ENCODE data around the gene GPR4. TPM values are rescaled to one million over a fixed set of nuclear protein-coding genes. Genes with fewer than 3 reads are reported as not detected.
A peak's percentile ranks its signal among the peaks of the same experiment; 100 is the strongest.
"Not testable (repeated sequence)": the region's sequence is repeated elsewhere in the genome, so short reads cannot be mapped to it uniquely, and the experiment has no call there.

The GPR4 gene
- total RNA-seq, 4 donors from 2014 or later: 3.6 to 9.4 (median 5.6) TPM

DNA sequence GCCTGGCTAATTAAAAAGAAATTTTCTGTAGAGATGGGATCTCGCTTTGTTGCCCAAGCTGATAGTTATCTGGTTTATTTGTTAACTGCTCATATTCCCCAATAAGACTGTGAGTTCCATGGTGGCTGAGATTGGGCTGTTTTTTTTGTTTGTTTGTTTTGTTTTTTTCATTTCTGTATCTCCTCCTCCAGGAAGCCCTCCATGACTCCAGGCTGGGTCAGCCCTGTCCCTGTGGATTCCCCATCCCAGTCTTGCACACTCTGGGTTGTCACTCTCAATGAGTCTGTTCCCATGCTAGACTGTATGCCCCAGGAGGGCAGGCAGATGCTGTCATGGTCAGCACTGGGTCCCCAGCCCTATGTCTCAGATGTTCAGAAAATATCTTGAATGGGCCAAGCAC, 34.3 kb upstream of the GPR4 start:
- TF ChIP-seq, protein P1, sequence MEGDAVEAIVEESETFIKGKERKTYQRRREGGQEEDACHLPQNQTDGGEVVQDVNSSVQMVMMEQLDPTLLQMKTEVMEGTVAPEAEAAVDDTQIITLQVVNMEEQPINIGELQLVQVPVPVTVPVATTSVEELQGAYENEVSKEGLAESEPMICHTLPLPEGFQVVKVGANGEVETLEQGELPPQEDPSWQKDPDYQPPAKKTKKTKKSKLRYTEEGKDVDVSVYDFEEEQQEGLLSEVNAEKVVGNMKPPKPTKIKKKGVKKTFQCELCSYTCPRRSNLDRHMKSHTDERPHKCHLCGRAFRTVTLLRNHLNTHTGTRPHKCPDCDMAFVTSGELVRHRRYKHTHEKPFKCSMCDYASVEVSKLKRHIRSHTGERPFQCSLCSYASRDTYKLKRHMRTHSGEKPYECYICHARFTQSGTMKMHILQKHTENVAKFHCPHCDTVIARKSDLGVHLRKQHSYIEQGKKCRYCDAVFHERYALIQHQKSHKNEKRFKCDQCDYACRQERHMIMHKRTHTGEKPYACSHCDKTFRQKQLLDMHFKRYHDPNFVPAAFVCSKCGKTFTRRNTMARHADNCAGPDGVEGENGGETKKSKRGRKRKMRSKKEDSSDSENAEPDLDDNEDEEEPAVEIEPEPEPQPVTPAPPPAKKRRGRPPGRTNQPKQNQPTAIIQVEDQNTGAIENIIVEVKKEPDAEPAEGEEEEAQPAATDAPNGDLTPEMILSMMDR (IDR thresholded peaks at IDR 0.05): no peak
- TF ChIP-seq POLR2A (IDR thresholded peaks at IDR 0.05): no peak
- Histone ChIP-seq H3K4me3 (replicated peaks in 1 of 3) (no peak overlapping the region), H3K4me1 (peaks cover 9 to 20% of the 10 kb centered on the region in 2 donors), H3K27ac (no peak overlapping the region), H3K9me3 (no peaks in the 10 kb centered on the region), H3K36me3 (no peaks in the 10 kb centered on the region), H3K27me3 (no peaks in the 10 kb centered on the region)
- DNase-seq: no peak
- WGBS, 2 donors: 100% methylated on average over 1 of the region's 1 CpG
- intact Hi-C loops (cut with DNase I): no loop called here

DNA sequence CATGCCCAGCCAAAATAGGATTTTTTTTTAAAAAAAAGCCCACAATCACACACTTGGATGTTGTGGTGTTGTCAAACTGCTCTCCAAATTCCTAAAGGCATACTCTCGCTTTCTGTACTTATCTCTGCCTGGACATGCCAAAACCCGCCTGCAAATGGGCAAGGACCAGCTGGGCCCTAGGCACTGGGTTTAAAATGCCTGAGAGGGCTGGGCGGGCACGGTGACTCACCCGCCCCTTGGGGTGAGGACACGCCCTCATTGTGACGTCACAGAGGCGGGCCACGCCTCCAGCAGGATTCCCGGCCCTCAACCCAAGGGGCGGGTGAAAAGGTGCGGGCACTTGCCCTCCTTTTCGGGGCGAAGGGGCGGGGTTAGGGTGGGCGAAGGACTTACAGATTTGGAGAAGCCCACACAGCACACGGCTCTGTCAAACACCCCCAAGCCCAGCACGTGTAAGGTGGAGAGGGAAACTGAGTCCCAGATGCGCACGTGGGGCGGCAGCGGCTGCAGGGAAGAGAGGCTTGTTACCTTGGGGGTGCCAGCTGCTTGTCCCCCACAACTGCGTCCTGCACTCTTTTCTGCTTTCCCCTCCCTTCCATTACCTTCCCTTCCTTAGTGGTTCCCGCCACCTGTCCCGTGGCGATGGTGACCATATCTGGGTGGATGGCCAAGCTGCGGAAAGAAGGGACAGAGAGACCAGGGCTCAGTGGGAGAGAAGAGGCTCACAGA, 30.6 kb upstream of the GPR4 start:
- H3K4me3 ChIP-seq (replicated peaks in 1 of 3): no peak overlapping the region
- peak; percentile 63 to 72 for DNase-seq
- peaks cover 0 to 5% of the 10 kb centered on the region in 2 donors for H3K36me3 ChIP-seq
- no peaks in the 10 kb centered on the region for H3K27me3 ChIP-seq
- H3K4me1 ChIP-seq: peaks cover 0 to 3% of the 10 kb centered on the region in 2 donors
- 49 to 62% methylated on average over 19 to 27 of the region's 27 CpGs for WGBS, 2 donors
- TF ChIP-seq POLR2A (IDR thresholded peaks at IDR 0.05): no peak
- TF ChIP-seq, protein P1 (IDR thresholded peaks at IDR 0.05): no peak
- H3K9me3 ChIP-seq: no peaks in the 10 kb centered on the region
- no peak overlapping the region for H3K27ac ChIP-seq
- intact Hi-C loops (cut with DNase I): no loop called here

DNA sequence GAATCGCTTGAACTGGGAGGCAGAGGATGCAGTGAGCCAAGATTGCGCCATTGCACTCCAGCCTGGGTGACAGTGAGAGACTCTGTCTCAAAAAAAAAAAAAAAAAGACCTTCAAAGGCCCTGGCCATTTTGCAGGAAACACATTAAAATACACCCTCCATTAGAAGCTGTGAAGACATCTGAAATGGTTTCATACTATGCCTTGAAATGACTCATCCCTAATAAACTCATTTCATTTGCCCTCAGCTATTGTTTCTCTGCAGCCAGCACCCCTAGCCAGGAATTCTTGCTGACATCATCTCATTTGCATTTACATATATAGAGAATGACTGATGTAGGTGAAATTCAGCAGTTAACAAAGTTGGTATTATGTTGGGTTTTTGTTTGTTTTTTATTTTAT, 28.5 kb upstream of the GPR4 start:
- 92 to 97% methylated on average over 2 of the region's 2 CpGs for WGBS, 2 donors
- TF ChIP-seq POLR2A (IDR thresholded peaks at IDR 0.05): no peak
- TF ChIP-seq, protein P1 (IDR thresholded peaks at IDR 0.05): no peak
- no peak overlapping the region for H3K27ac ChIP-seq
- no peaks in the 10 kb centered on the region for H3K9me3 ChIP-seq
- H3K4me1 ChIP-seq: peaks cover 0 to 3% of the 10 kb centered on the region in 2 donors
- H3K27me3 ChIP-seq: no peaks in the 10 kb centered on the region
- intact Hi-C loops (cut with DNase I): no loop called here
- H3K4me3 ChIP-seq (replicated peaks in 1 of 3): no peak overlapping the region
- peaks cover 0 to 8% of the 10 kb centered on the region in 2 donors for H3K36me3 ChIP-seq
- DNase-seq: no peak

DNA sequence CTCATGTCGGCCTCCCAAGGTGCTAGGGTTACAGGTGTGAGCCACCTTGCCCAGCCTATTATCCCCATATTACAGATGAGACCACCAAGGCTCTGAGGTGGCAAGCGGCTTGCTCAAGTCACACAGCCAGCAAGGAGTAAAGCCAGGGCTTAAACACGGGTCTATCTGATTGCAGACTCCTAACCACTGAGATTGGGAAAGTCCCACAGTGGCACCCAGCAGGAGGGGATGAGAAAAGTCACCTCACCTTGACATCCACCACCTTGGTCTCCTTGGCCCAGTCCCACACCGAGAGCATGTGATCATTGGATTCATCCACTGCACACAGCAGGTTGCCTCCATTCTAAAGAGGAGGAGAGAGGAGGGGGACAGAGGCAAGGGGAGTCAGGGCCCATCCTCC, 27.7 kb upstream of the GPR4 start:
- no peak for DNase-seq
- Histone ChIP-seq H3K9me3 (no peaks in the 10 kb centered on the region), H3K27ac (no peak overlapping the region), H3K4me3 (replicated peaks in 1 of 3) (no peak overlapping the region), H3K4me1 (peaks cover 0 to 3% of the 10 kb centered on the region in 2 donors), H3K27me3 (no peaks in the 10 kb centered on the region), H3K36me3 (peaks cover 0 to 8% of the 10 kb centered on the region in 2 donors)
- 64 to 96% methylated on average over 3 to 4 of the region's 4 CpGs for WGBS, 2 donors
- intact Hi-C loops (cut with DNase I): no loop called here
- TF ChIP-seq, protein P1 (IDR thresholded peaks at IDR 0.05): no peak
- no peak for TF ChIP-seq POLR2A (IDR thresholded peaks at IDR 0.05)

DNA sequence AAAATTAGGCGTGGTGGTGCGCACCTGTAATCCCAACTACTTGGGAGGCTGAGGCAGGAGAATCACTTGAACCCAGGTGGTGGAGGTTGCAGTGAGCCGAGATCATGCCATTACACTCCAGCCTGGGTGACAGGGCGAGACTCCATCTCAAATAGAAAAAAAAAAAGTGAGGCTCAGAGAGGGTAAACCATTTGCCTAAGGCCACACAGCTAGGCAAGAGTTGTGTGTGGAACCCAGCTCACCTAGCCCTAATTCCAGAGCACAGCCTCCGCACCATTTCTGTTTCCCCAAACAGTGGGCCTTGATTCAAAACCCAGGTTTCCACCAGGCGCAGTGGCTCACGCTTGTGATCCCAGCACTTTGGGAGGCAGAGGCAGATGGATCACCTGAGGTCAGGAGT, 26.2 kb upstream of the GPR4 start:
- H3K9me3 ChIP-seq; H3K36me3 ChIP-seq; H3K4me1 ChIP-seq; H3K27me3 ChIP-seq; H3K4me3 ChIP-seq (replicated peaks in 1 of 3); DNase-seq; intact Hi-C loops (cut with DNase I); H3K27ac ChIP-seq: not testable (repeated sequence)
- 97 to 99% methylated on average over 7 of the region's 7 CpGs for WGBS, 2 donors

Measured in thyroid gland (tissue), 4 donors.